Activated CD4-positive, CD25-positive, alpha-beta regulatory T cell treated with anti-CD3 and anti-CD28 coated beads, Interleukin-2, amount 50 U/mL, for 16 hours (primary cell): ENCODE results near the gene COLEC12.
"Not testable (repeated sequence)": the region's sequence is repeated elsewhere in the genome, so short reads cannot be mapped to it uniquely, and the experiment has no call there.

Experiments used
- DNase-seq: peaks from one replicate; pipeline ENCODE4 v3.0.0-alpha.2; 2020; ENCODE audit warnings: low read depth, low spot score

The COLEC12 gene

DNA sequence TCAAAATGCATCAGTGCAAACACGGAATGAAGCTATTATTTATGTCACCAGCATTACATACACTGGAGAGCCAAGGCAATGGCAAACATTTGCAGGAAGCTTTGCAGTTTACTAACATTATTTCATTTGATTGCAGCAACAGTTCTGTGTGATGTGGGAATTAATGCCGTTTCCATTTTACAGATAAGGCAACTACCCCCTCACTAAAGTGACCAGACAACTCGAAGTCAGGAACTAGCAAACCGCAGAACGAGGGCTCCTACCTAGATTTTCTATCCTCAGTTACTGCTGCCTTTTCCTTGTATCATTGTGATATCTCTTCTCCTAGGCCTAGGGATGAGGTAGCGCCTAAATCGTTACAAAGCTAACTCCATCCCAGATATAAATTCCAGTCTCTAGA is 85.5 kb downstream of the COLEC12 start:
- no peak for DNase-seq

DNA sequence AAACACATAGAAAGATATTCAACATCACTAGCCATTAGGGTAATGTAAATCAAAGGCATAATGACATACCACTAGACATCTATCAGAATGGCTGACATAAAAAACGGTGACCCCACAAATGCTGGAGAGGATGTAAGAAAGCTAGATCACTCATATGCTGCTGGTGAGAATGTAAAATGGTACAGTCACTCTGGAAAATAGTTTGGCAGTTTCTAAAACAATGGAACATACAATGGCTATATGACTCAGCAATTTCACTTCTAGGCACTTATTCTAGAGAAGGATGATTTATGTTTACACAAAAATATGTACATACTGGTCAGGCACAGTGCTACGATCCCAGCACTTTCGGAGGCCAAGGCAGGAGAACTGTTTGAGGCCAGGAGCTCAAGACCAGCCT is 87.3 kb downstream of the COLEC12 start:
- no peak for DNase-seq

DNA sequence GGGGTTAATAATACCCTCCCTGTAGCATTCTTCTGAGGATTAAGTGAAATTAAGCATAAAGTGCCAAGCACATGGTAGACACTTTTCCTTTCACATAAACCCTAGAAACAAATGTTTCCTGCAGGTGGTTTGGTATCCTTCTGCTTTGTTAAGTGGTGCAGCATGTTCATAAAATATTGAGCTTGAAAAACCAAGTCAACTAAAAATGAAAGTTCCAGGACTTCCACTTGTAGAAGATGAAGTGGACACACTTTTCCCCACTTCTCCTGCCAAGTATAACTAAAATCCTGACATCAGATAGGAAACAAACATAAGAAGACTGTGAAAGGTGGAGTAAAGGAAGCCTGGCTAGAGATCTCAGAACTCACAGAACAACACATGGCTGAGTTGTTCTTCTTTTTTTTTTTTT is 90.5 kb downstream of the COLEC12 start:
- DNase-seq, result no peak

DNA sequence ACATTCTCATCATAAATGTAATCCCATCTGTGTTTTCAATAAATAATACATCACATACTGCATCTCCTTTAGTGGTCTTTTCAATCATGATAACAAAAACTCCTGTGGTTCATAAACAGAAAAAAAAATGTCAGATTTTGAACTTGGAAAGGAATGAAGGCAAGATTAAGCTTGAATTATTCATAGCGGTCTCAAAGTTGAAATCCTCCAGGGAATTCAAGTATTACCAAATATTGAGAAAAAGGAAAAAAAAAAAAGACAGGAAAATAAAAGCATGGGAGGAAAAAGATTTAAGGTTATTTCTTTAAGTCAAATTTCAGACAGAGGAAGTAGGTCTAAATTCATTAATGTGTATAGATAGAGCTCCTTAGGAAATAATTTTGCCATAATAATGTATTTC is 92.1 kb downstream of the COLEC12 start:
- DNase-seq, result no peak

GRCh38 chr18:407626-408224 is 92.8 kb downstream of the COLEC12 start:
- no peak for DNase-seq

DNA sequence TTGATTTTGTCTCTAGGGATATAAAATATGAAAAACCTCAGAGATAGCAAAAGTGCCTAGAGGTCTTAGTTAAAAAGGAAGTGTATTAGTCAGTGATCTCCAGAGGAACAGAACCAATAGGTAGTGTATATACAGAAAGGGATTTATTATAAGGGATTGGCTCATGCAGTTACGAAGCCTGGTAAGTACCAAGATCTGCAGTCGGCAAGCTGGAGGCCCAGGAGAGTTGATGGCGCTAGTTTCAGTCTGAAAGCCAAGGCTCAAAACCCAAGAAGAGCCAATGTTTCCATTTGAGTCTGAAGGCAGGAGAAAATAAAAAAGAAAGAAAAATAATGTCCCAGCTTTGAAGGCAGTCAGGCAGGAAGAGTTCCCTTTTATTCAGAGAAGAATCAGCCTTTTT is 93.3 kb downstream of the COLEC12 start:
- no peak for DNase-seq

GRCh38 chr18:406677-407076 is 93.8 kb downstream of the COLEC12 start:
- no peak for DNase-seq

GRCh38 chr18:405006-405405 is 95.5 kb downstream of the COLEC12 start:
- not testable (repeated sequence) for DNase-seq

GRCh38 chr18:404061-404636 is 96.4 kb downstream of the COLEC12 start:
- DNase-seq, result no peak

- no peak for DNase-seq
Observed at GRCh38 chr18:402129-402528, 98.4 kb downstream of the COLEC12 start.

GRCh38 chr18:400456-400855 is 100.0 kb downstream of the COLEC12 start:
- no peak for DNase-seq

GRCh38 chr18:399631-400135 is 100.8 kb downstream of the COLEC12 start:
- no peak for DNase-seq

DNA sequence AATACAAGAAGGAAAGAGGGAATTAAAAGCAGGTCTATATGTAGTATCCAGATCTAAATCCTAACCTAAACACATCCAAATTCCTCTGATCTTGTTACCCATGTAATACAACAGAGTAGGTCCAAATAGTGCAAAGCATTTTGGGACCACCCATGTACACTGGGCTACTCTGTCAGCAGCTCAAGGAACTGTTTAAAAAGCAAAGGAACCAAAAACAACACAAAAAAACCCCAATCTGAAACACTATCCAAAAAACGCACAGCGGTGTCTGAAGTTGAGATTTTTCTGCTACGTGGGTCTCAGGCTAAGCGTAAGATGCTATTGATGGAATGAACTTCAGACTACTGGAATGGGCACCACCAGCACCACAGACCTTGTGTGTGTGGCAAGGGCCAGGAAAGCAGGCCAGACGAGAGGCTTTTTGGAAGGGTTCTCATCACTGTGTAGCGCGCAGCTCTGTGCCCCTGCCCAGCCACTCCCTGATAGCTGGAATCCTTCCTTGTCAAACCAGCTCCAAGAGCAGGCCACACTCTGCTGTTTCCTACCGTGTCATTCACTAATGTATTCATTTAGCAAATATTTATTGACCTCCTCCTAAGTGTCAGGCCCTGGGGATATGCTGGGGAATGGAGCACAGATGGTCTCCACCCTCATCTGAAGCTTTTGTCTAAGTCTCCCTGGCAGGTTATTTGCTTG is 101.4 kb downstream of the COLEC12 start:
- DNase-seq, result no peak

GRCh38 chr18:396556-396955 is 103.9 kb downstream of the COLEC12 start:
- DNase-seq, result no peak

- no peak for DNase-seq
Observed at GRCh38 chr18:396251-396555, 104.3 kb downstream of the COLEC12 start.

DNA sequence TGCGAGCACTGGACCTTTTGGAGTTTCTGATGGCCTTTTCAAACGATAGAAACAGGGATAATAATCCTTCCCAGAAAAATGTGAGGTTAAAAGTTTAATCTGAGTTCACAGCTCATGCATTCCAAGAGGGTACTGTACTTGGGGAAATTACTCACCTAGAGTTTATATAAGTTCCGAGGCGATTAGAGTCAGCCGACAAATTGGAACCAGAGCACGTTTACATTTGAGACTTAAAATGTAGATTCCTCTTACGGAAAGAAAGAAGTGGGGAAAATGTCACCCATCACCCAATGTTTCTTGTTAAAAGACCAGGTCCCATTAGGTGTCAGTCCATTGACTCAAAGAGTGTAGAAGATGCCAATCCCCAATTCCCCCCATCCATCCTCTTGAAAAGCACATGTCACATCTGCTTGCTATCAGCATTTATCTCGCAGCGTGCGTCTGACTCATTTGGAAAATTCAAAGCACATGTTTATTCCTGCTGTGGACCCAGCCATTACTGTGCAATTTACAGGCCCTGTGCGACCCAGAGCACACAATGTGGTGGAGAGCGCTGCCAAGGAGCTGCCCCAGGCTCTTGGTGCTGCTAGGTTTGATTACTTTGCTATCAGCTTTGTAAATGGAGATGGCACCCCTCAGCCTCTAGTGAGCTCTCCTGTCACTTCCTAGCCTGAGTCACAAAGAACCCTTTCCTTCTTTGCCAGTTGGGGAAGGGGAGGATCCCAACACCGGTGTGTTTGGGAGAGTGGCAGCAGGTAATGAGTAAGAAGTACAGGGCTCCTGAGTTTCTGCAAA is 104.8 kb downstream of the COLEC12 start:
- DNase-seq, result no peak

DNA sequence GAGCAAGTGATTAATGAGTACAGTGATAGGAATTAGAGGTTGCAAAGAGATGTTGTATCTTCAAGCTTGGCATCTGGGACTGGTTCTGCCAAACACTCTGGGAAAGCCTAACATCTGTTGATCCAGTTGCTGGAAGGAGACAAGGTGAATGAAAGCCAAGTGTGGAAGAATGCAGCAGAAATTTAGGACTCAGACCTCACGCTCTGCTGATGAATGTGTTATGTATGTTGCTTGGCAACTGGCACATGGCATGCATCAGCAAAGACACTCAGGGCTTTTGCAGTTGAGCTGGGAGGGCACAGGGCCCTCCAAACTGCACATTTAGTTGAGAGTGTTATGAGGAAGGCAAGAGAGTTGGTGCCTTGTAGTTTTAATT is 105.5 kb downstream of the COLEC12 start:
- DNase-seq, result no peak

GRCh38 chr18:394262-394986 is 106.1 kb downstream of the COLEC12 start:
- DNase-seq, result no peak

- DNase-seq, result no peak
Observed at GRCh38 chr18:393574-393957, 106.9 kb downstream of the COLEC12 start.

DNA sequence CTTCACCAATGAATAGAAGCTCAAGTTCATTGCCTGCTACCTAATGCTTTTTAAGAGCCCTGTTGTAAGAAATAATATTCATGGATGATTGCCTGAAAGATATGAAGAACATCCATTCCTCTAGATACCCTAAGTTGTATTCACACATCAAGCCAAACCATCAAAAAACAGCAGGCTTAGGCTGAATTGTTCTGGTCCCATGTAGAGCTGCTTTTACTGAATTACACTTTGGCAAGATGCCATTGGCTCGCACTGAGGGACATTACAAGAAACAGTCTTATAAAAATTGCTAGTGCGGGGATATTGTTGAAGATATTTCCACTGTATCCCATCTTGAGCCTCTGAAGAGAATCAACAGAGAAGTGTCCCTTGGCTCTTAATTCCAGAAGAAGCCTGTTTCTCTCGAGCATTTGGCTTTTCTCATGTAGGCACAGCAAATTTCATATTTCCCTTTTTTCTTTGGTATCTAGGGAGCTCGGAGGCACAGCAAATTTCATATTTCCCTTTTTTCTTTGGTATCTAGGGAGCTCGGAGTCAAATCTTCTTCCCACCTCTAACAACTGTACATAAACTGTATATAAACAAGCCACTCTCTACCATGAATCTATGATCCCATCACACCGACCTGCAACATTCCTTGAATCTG is 107.5 kb downstream of the COLEC12 start:
- DNase-seq, result no peak

DNA sequence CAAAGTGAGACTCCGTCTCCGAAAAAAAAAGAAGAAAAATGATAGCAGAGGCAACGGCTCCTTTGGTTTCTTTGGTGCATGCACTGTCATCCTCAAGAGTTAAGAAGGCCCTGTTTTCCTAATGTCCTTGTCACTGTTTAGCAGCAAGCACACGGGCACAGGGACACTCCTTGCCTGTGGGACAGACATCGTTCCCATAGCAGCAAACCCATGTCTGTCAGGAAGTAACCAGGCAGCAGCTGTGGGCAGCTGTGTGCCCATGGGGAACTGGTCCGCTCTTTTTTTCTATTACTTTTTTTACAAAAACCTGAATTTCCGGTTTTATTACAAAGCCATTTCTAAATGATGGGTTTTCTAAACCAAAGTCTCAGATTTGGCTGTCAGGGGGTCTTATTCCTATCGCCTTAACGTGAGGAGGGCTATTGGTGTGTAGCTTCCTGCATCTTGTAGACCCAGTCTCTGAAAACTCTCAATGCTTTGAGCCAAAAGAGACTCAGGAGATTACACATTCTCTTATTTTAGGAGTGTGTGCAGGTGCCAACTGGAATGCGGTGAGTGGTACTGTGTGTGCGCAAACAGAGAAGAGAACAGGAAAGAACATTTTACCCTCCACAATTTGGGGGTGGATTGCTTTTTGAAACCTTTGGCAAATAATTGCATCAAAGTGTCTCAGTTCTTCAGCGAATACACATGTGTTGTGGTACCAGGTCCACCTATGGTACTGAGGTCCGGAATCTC is 109.6 kb downstream of the COLEC12 start:
- DNase-seq, result no peak
